ENCODE measurements around the gene HOTAIR.

Gene HOTAIR

DNA sequence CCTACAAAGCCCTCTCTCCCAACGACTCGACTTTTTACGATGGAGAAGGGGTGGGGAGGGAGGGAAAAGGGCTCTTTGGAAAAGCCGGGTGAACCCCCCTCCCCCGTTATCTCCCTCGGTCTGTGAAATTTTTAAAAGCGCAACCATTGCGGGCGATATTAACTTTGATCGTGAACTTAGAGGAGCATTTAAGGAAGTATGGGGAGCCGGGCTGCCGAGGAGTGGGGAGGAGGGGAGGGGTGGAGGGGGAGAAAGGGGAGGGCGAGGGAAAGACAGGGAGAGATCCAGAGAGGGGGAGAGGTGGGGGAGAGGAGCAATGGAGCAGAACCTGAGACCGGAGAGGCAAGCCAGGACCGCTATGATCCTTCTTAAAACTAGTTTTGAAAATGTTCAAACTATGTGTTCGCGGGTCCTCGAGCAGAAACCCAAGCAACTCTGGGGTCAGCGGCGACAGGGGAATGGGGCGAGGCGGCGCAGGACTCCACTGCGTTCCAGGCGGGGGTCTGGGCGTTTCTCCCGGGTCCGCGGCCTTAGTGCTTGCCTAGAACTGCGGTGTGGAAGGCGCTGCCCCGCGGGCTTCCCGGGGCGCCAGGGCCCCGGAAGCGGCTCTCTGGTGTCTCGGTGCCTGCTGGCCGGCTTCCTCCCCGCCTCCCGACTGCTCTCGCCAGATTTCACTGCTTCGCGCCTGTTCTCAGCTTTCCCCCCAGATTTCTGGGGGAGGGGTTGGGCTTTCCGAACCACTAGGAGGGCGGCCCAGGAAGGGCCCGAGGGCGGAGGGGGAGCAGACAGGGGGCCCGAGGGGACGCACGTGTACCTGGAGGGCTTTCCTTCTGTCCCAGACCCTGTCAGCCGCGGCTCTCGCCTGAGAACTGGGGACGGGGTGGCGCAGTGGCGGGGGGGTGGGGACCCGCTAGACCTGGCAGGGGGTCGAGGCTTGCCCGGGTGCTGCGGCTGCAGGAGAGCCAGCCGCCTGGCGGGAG is at the start of gene HOTAIR:
Gene HOTAIR (minus strand): TSS at position 871 of the 980 bp plus-strand sequence.
- TF ChIP-seq, protein P1, sequence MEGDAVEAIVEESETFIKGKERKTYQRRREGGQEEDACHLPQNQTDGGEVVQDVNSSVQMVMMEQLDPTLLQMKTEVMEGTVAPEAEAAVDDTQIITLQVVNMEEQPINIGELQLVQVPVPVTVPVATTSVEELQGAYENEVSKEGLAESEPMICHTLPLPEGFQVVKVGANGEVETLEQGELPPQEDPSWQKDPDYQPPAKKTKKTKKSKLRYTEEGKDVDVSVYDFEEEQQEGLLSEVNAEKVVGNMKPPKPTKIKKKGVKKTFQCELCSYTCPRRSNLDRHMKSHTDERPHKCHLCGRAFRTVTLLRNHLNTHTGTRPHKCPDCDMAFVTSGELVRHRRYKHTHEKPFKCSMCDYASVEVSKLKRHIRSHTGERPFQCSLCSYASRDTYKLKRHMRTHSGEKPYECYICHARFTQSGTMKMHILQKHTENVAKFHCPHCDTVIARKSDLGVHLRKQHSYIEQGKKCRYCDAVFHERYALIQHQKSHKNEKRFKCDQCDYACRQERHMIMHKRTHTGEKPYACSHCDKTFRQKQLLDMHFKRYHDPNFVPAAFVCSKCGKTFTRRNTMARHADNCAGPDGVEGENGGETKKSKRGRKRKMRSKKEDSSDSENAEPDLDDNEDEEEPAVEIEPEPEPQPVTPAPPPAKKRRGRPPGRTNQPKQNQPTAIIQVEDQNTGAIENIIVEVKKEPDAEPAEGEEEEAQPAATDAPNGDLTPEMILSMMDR (conservative IDR thresholded peaks at IDR 0.05): no peak
- peak within 1 kb of the TSS; percentile 56; the same call in 1 of the 2 replicates for H3K27ac ChIP-seq

DNA sequence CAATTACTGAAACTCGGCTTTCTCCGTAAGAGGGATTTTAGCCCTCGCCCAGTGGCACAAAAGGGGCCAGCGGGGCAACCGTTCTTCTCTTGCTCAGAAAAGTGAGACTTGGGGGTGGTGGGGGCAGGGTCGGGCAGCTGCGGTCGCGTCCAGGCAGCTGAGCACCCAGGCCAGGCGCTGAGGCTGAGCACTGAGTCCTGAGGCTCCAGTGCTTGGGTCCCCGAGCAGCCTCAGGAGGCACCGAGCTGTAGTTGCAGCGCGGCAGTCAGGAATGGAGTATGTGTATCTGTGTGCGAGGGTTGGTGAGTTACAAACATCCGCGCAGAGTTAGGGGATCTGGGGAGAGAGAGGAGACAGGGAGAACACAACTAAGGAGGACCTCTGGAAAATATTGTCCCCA is 49.4 kb upstream of the HOTAIR start:
- H3K27ac ChIP-seq: peak overlapping the region; percentile 20; the same call in 1 of the 2 replicates
- TF ChIP-seq, protein P1 (conservative IDR thresholded peaks at IDR 0.05): no peak

DNA sequence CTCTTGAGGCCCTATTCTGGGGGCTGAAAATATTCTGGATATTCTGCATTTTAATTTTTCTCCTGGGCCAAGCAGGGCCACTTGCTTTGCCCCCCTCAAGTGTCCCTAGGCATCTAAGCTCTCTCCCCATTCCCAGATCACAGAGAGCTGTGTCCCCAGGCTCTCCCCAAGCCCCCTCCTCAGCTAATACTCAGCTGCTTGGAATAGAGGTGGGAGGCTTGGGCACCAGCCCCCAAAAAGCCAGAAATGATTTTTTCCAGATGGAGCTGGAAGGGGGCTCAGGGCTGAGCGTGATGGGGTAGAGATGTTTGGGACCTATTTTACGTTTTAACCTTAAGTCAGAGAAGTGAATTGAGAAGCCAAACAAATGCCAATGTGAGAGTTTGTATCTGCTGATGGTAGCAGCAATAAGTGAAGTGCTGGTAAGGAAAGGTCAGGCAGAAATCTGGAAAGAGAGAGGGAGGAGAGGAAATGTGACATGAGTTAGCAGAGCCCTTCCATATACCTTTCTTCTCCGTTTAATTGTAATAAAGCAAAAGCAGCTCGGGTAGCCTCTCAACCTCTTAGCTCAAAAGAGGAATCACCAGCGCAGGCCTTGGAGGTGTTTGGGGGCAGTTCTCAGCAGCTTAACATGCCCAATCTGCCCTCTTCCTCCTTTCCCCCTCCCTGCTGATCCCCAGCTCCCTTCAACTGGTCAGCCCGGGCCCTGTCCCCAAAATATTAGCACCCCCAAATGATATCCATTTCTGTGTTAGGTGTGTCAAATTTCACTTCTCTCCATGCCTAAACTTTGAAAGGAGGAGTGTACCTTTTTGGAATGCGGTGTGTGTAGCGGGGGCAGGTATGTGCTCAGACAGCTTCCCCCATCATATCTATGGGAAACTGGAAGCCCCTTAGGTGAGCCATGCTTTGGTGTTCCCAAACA is 48.5 kb upstream of the HOTAIR start:
- peak overlapping the region; percentile 54 for H3K27ac ChIP-seq
- TF ChIP-seq, protein P1 (conservative IDR thresholded peaks at IDR 0.05): no peak

DNA sequence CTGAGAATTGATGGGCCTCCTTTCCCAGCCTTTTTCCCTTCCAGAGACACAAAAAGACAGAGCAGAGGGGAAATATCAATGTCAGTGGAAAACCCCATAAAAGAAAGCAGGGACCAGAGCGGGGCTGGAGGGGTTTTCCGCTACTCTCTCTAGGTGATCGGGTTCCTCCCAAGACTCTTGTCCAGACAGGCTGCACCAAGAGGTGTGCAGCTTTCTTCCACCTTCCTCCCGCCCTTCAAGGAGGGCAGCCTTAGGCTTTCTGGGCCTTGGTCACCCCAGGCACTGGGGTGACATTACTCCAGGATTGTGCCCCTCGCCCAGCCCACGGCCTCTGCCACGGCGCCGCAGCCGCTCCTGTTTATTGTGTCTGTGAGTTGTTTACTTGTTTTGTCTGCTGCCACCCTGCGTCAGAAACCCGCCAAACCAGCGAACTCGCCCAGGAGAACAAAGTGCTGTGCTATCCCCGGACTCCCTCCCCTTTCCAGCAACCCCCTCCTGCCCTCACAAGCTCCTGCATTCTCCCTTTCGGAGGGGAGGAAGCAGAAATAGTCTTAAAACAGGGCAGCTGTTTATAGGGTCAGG is 46.8 kb upstream of the HOTAIR start:
- peak overlapping the region; percentile 54 for H3K27ac ChIP-seq
- TF ChIP-seq, protein P1 (conservative IDR thresholded peaks at IDR 0.05): no peak; the same call in 1 of the 2 replicates

DNA sequence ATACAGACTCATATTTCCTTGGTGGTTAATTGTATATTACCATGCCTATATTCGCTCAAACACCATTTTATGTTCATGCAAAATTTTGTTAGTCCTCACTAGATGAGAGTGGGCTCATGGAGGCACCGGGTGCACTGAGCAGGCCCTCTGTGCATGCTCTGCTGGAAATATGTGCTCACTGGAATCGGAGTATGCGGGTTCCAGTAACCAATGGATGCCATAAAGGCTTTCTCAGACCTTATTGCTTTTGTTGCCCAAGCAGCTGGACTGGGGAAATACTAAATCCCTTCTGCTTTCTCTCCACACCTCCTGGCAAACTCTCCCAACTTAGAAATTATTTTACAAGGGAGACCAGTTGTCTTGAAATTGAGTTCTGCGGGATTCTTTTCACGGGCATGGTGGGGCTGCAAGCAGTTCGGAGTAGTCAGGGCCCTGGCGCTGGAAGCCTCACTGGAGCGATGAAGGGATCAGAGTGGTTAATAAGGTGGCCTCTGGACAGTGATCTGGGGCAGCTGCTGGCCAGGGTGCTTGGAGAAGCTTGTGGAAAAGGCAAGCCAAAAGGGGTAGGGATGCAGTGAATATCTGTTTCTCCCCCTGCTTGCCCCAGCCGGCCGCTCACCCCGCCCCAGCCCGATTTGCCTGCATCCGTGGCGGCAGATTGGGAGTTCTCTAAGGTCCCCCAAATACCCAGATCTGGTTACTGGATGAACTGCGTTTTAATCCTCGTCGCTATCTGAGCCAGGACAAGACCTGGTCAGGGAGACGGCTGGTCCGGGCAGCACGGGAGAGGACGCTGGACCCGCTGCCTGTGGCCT is 46.0 kb upstream of the HOTAIR start:
- H3K27ac ChIP-seq: peak overlapping the region; percentile 54

DNA sequence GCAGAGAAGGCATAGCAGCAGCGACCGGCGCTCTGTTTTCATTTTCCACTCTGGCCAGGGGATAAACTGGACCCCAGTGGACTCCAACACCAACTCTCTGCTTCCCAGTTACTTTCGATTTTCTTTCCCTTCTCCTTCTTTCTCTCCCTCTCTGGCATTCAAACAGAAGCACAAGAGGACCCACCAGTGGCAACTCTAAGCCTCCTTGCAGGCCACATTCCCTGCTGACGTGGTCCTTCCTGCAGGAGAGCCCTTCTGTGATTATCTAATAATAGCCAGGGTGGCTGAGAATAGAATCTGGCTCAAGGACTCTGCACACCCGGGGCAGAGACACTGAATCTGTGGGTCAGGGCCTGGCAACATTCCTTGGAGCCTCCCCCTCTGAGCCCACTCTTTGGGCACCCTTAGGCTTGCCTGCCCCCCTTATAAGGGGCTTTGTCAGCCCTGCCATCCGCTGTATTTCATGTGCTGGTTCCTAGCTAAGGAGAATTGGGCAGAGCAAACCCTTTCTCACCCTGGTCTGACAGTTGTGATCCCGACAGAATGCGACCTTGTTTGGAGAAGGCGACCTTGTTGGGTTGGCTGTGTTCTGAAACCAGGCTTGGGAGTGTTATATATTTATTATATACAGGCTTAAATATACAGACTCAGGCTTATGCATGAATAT is 45.3 kb upstream of the HOTAIR start:
- peak overlapping the region; percentile 54 for H3K27ac ChIP-seq

More for the DNA sequence above, 46.0 kb upstream of the HOTAIR start:
- TF ChIP-seq, protein P1 (conservative IDR thresholded peaks at IDR 0.05): no peak

More for the DNA sequence above, 45.3 kb upstream of the HOTAIR start:
- TF ChIP-seq, protein P1 (conservative IDR thresholded peaks at IDR 0.05): no peak

Measured in VCaP (cell line).